CMK (cell line): ENCODE results near the gene DGKB.

ENCODE experiments used
- DNase-seq: peaks from one replicate; pipeline ENCODE4 v3.0.0-alpha.2; 2010; ENCODE audit warnings: low read depth

DGKB gene

GRCh38 chr7:14457568-14458453 lies 444.7 kb downstream of the DGKB start:
- peak; percentile 33 for DNase-seq

DNA sequence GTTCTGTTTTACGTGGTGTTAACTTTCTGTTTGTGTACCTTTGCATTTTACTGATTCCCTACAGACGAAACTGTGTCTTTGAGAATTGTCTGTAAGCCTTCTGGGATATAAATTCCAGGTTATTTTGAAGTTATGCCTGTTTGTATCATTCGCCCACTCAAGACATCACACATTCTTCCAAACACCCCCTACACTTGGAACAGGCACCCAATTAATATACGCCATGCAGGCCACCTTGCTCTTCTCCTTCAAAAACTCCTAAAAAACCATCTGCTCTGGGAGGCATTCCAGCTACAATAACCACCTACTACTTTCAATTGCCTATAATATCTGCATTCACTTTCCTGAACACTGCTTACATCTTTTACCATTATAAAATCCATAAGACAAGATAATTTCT lies 453.3 kb downstream of the DGKB start:
- no peak for DNase-seq

- no peak for DNase-seq
Measured at GRCh38 chr7:14446829-14447228, 455.7 kb downstream of the DGKB start.

- DNase-seq = no peak
Measured at GRCh38 chr7:14446219-14446618, 456.3 kb downstream of the DGKB start.

GRCh38 chr7:14438366-14438765 lies 464.2 kb downstream of the DGKB start:
- DNase-seq = no peak

GRCh38 chr7:14436878-14437277 lies 465.7 kb downstream of the DGKB start:
- DNase-seq = no peak

- DNase-seq = no peak
Measured at GRCh38 chr7:14432924-14433323, 469.6 kb downstream of the DGKB start.

DNA sequence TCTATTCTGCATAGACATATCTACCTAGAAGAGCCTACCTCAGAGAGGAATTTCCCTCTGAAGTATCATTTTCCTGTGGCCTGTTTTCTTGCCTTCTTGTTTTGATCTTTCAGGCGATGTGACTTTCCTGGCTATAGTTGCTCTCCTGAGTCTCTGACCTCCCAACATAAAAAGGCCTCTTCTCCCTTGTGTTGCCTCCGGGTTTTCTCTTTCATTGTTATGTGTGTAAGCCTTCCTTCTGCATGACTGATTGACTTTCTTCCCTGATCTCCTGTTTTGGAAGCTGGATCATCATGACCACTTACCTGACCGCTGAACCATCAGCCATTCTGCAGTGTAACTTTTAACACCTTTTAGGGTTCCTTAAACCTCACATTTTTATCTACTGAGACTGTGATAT lies 471.6 kb downstream of the DGKB start:
- no peak for DNase-seq

DNA sequence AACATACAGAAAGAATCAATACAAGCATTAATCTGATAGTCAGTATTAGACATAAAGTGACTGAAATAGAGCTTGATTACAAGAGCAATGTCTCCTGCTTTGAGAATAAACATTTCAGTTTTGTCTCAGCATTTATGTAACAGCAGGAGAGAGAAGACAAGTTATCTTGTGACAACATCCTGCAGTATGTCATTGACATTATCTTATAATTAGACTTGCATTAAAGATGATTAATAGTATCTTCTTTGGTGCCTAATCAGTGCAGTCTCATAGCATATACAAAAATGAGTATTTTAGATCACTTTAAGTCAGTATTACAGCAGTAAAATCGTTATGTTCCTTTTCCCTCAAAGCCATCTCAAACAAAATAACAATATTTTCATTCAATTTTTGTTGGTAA lies 477.0 kb downstream of the DGKB start:
- DNase-seq = no peak

- DNase-seq = no peak
Measured at GRCh38 chr7:14424675-14425074, 477.9 kb downstream of the DGKB start.

GRCh38 chr7:14420768-14421167 lies 481.8 kb downstream of the DGKB start:
- no peak for DNase-seq

- DNase-seq = no peak
Measured at GRCh38 chr7:14419531-14419930, 483.0 kb downstream of the DGKB start.

DNA sequence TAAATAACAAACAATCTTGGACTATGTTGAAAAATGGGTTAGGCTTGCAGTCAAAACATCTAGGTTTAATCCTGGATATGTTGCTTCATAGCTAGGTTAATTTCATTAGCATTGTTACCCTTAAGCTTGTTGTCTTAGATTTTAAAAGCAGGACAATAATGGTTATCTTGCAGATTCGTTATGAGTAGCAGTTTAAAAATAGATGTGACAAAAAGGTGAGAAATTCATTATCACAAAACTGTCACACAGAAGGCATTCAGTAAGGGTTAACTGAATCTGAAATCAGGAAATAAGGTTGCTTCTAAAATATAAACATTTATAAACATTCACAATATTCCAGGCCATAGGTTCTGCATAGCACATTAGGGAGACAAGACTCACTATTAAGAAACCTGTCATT lies 483.9 kb downstream of the DGKB start:
- DNase-seq = no peak

DNA sequence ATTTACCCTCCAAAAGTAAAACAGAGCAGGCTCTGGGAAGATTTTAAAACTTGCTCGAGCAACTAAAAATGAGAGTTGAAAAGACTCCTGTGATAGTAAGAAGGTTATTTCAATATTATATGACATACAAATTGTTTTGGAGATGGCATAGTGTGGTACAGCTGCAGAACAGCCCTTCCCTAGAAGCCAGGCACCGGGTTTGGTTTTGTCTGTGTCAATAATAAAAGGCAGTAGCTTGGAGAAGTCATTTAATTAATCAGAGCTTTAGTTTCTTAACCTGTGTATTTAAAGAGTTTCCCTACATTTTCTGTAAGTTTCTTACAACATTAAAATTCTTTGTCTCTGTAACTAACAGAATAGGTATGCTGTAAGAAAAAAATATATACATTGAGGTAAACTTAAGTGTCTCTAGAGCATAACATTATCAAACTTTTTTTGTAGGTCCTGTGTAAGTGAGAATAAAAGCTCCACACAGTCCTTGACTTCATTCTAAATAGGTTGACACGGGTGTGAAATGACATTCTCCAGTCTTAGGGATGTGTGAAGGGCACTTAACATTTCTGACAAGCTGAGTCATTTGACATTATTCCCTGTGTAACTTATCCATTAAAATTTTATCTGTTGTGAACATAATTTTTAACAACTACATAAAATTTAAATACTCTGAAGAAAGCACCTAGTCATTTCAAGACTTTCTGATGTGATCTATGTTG lies 488.1 kb downstream of the DGKB start:
- no peak for DNase-seq

DNA sequence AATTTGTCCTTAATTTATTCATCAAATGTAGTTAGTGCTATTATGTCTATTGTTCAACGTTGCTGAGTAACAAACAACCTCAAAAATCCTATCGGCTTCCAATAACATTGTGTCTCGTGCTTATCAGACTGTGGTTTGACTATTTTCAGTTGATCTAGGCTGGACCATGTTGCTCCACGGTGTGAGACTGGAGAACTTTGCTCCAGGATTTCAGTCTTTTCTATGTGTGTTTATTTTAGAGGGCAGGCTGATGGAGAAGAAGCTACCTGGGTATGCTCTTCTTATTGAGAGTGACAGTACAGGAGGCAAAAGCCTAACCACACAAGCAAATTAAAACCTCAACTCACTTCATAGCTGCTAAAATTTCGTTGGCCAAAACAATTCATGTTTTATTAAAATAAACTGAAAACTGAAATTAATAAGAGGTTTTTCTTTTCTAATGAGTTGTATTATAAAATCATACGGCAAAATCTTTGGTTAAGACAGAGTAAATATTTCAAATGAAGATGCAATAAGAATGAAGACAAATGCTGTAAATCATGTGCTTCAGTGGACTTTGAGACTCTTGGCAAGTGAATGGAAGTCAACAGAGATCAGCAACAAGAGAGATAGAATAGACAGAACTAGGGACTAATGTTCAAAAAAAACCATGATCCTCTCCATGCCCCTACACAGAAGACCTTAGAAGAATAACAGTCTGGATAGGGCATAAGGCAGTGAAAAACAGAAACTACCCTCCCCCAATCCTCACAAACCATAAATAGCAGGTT lies 495.1 kb downstream of the DGKB start:
- DNase-seq = no peak

DNA sequence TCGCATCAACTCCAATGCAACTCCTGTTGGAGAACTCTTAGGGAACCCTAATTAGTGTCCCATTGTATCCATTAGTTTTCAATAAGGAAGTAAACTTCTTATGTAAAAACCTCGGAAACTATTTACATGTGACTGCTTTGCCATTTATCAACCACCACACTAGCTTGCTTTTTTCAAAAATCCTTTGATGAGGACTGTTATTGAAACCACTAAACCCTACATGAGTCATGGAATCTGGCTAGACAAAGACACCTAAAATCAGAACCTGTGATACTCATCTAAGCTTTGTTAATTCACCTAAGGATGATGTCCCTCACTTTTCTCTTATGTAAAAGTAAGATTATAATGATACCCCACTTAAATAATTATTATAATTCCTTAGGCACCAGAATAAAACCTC lies 499.0 kb downstream of the DGKB start:
- no peak for DNase-seq

GRCh38 chr7:14400271-14400670 lies 502.3 kb downstream of the DGKB start:
- DNase-seq = no peak

DNA sequence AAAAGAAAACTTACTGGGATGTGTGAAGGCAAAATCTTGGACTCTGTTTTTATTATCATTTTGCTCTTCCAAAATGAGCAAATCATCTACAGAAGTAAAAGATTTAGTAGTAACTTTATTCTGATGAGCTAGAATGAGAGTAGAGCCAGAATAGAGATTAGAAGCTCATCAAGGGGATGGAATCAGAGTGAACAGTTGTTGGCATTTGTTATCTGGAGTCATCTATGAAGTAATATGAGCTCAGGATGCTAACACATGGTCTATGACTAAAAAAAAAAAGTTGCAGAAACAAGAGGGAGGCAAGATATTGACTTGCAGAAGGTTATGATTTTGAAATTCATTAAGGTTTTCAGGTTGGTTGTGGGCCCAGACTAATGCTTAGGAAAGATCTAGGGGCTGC lies 504.0 kb downstream of the DGKB start:
- no peak for DNase-seq

DNA sequence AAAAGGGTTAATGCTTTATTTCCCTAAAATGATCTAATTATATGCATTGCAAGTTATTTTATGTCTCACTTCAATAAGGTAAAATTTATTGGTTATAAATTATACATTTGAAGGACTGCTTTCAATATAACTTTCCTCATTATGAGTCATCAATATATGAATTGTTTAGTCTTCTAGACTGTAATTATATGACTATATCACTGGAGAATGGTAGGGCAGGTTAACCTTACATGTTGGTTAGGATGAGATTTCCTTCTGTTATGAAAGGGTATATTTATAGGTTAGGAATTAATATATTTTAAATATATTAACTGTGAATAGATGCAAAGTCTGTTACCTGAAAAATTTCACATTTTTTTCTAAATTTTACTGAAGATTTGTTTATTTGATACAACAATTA lies 506.7 kb downstream of the DGKB start:
- no peak for DNase-seq

- DNase-seq = no peak
Measured at GRCh38 chr7:14394786-14395185, 507.8 kb downstream of the DGKB start.

DNA sequence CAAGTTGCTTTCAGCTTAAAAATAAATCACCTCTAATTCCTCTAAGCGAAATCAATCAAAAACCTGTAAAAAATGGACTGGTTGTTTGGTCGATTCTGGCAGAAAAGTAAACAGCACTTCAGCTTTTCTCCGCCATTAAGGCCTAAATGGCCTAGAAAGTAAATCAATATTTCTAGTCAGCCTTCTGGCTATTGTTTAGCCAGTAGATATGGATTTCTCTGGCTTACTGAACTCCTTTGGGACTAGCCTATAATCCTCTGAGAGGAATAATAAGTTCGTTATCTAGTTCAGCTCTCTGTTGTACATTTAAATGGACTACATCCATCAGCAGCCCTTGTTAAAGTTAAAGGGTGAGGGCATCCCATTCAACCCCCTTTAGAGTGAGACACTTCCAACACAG lies 513.0 kb downstream of the DGKB start:
- no peak for DNase-seq

GRCh38 chr7:14389181-14389591 lies 513.4 kb downstream of the DGKB start:
- DNase-seq = no peak

DNA sequence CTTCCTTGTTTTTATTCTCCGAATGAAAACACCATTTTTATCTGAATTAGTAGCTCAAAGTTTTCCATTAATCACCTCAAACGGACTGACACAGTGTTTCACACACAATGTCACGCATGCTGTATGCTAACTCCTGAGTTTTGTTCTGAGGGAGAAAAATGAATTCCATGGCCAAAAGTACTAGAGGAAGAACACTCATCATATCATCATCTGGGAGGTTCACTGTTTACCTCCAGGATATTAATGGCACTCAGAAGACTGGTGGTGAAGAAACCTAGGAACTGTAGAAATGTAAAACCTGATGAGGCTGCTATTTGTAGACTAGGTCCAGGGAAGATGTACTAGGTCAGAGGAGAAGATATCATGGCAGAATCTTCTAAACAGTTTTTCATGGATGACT lies 517.5 kb downstream of the DGKB start:
- no peak for DNase-seq
